HCT116 (cell line): ENCODE measurements around the gene ESYT1. TPM values are rescaled to one million over a fixed set of nuclear protein-coding genes. Genes with fewer than 3 reads are reported as not detected.

Experiments used
- ATAC-seq: fragments of 200-7000 bp; cut with Tn5 transposase; 2 replicates; pipeline ENCODE4 v1.9.1; 2020; ENCODE audit warnings: mild to moderate bottlenecking, moderate library complexity
- BruUV-seq: library from RNA; stranded (reverse); fragments of 400-500 nt; replicated peaks from 2 replicates; lab custom pipeline; 2021; lab: Mats Ljungman, UMichigan
- CTCF ChIA-PET: fragments of 300-600 bp; sonication (Branson Sonifier 250); formaldehyde crosslinking; loops from one replicate; lab custom pipeline; 2021; ENCODE audit warnings: antibody characterized with exemption; lab: Charles Lee
- POLR2A ChIA-PET: fragments of 300-600, 350-600 bp; sonication (Branson Sonifier 250); formaldehyde crosslinking; loops from one replicate; lab custom pipeline; 2021; ENCODE audit warnings: antibody characterized with exemption; lab: Charles Lee
- RAD21 ChIA-PET, 2 experiments: fragments of 300-600 bp; sonication (Branson Sonifier 250); formaldehyde crosslinking; loops; one replicate each; lab custom pipeline; 2023; ENCODE audit warnings: low total read pairs in 2 of 2; ENCODE audit not compliant: uncharacterized antibody in 2 of 2, unreplicated experiment in 2 of 2, low non-redundant PET in 1 of 2; lab: Charles Lee
- DNase-seq: peaks from one replicate; pipeline ENCODE4 v3.0.0-alpha.2; 2010; ENCODE audit warnings: low read depth, low spot score
- H2AFZ ChIP-seq: fragments of 200-600 bp; shearing (Covaris generic), sonication (generic); 2 replicates; pipeline ENCODE4 v1.6.1; 2017; ENCODE audit warnings: low read depth, mixed run types, mixed read lengths, antibody characterized with exemption, low read length; ENCODE audit not compliant: poor library complexity, severe bottlenecking
- H3K27ac ChIP-seq: 2 replicates; pipeline ENCODE4 v1.5.1; 2012; ENCODE audit warnings: low read depth, low read length
- H3K27me3 ChIP-seq: fragments of 200-600 bp; sonication (generic); 2 replicates; pipeline ENCODE4 v1.6.1; 2016; ENCODE audit warnings: mixed run types, low read length, mixed read lengths; ENCODE audit not compliant: insufficient read depth
- H3K36me3 ChIP-seq, 2 experiments: fragments of 200-500 bp in 1 of 2; fragments of 200-600 bp in 1 of 2; sonication (Bioruptor generic) in 1 of 2; sonication (generic) in 1 of 2; 2 replicates each; pipeline versions ENCODE4 v1.5.1 to v1.6.1; 2014 to 2016; ENCODE audit warnings: low read length in 2 of 2, inconsistent platforms in 1 of 2, mixed read lengths in 1 of 2, mixed run types in 1 of 2; ENCODE audit not compliant: insufficient read depth in 2 of 2, control insufficient read depth in 1 of 2
- H3K4me1 ChIP-seq, 2 experiments: fragments of 200-600 bp in 1 of 2; sonication (generic) in 1 of 2; 2 replicates each; pipeline versions ENCODE4 v1.5.1 to v1.6.1; 2012 to 2017; ENCODE audit warnings: low read length in 2 of 2, inconsistent platforms in 1 of 2, mild to moderate bottlenecking in 1 of 2, mixed read lengths in 1 of 2, mixed run types in 1 of 2, moderate library complexity in 1 of 2; ENCODE audit not compliant: insufficient read depth in 2 of 2, control insufficient read depth in 1 of 2
- H3K4me2 ChIP-seq: fragments of 200-600 bp; sonication (generic); 2 replicates; pipeline ENCODE4 v1.6.1; 2017; ENCODE audit warnings: mixed run types, low read length, mixed read lengths
- H3K4me3 ChIP-seq, 2 experiments: fragments of 200-600 bp in 1 of 2; sonication (generic) in 1 of 2; replicated peaks in 1 of 2; 2 replicates each; pipeline ENCODE4 v1.5.1; 2011 to 2016; ENCODE audit warnings: low read length in 2 of 2, control low read depth in 1 of 2, low read depth in 1 of 2, mild to moderate bottlenecking in 1 of 2, mixed read lengths in 1 of 2, mixed run types in 1 of 2
- H3K79me2 ChIP-seq: fragments of 200-600 bp; sonication (generic); 2 replicates; pipeline ENCODE4 v1.6.1; 2017; ENCODE audit warnings: mild to moderate bottlenecking, mixed run types, low read length, moderate library complexity, mixed read lengths; ENCODE audit not compliant: insufficient read depth
- H3K9ac ChIP-seq: fragments of 200-600 bp; sonication (generic); 2 replicates; pipeline ENCODE4 v1.6.1; 2016; ENCODE audit warnings: low read length, mixed read lengths
- H3K9me2 ChIP-seq: fragments of 200-600 bp; sonication (generic), shearing (Covaris generic); 2 replicates; pipeline ENCODE4 v1.6.1; 2017; ENCODE audit warnings: mixed run types, mild to moderate bottlenecking, moderate library complexity; ENCODE audit not compliant: insufficient read depth
- H3K9me3 ChIP-seq, 2 experiments: fragments of 200-500 bp in 1 of 2; fragments of 200-600 bp in 1 of 2; sonication (Bioruptor generic) in 1 of 2; sonication (generic) in 1 of 2; 2 replicates each; pipeline ENCODE4 v1.6.1; 2014 to 2017; ENCODE audit warnings: low read length in 2 of 2, mixed read lengths in 2 of 2, inconsistent platforms in 1 of 2, low read depth in 1 of 2, mild to moderate bottlenecking in 1 of 2, mixed run types in 1 of 2, moderate library complexity in 1 of 2; ENCODE audit not compliant: control insufficient read depth in 1 of 2, insufficient read depth in 1 of 2
- H4K20me1 ChIP-seq: fragments of 200-600 bp; sonication (generic), shearing (Covaris generic); 2 replicates; pipeline ENCODE4 v1.6.1; 2017; ENCODE audit warnings: mixed run types, mild to moderate bottlenecking, moderate library complexity; ENCODE audit not compliant: insufficient read depth
- CBX3 ChIP-seq: IDR thresholded peaks from 2 replicates; pipeline ENCODE4 v1.6.1; 2012; ENCODE audit warnings: low read depth
- ELF1 ChIP-seq: IDR thresholded peaks from 2 replicates; pipeline ENCODE4 v1.6.1; 2012; ENCODE audit warnings: low read depth, borderline replicate concordance
- EZH2 ChIP-seq: fragments of 200-600 bp; sonication (generic); IDR thresholded peaks from 2 replicates; pipeline ENCODE4 v1.6.1; 2017; ENCODE audit warnings: antibody characterized with exemption, mixed run types
- RAD21 ChIP-seq: IDR thresholded peaks from 2 replicates; pipeline ENCODE4 v1.6.1; 2012; ENCODE audit warnings: low read depth, mild to moderate bottlenecking
- SP1 ChIP-seq: IDR thresholded peaks from 2 replicates; pipeline ENCODE4 v1.6.1; 2012; ENCODE audit warnings: low read depth
- ZBTB33 ChIP-seq: IDR thresholded peaks from 2 replicates; pipeline ENCODE4 v1.6.1; 2011; ENCODE audit warnings: mild to moderate bottlenecking, low read length, moderate library complexity; ENCODE audit not compliant: insufficient replicate concordance; ENCODE audit errors: extremely low read depth
- ZFX ChIP-seq: fragments of 450-650 bp; IDR thresholded peaks from 2 replicates; pipeline ENCODE4 v1.6.1; 2017
- ZNF274 ChIP-seq: fragments of 200-500 bp; sonication (Bioruptor generic); IDR thresholded peaks from 2 replicates; pipeline ENCODE4 v1.6.1; 2014; ENCODE audit warnings: mild to moderate bottlenecking, low read depth, low read length, inconsistent platforms
- intact Hi-C: fragments of 100-400 bp; cut with micrococcal nuclease; formaldehyde crosslinking; loops from 2 replicates; pipeline ENCODE4 v1.10.0; 2022
- total RNA-seq: library from RNA; stranded (reverse); gene quantifications from one replicate; pipeline ENCODE4 v1.2.1, GENCODE V29; 2021; ENCODE audit not compliant: unreplicated experiment

Gene ESYT1
- total RNA-seq, 1 experiment from 2014 or later = 80.9 TPM

- TF ChIP-seq ZBTB33 = no peak
- no peak for TF ChIP-seq ZNF274
Observed at GRCh38 chr12:56086608-56087007, 41.5 kb upstream of the ESYT1 start (continued).

- no peaks in the 10 kb centered on the region; the same call in 1 of the 2 replicates for H3K79me2 ChIP-seq
- H3K36me3 ChIP-seq = peaks cover 10 to 22% of the 10 kb centered on the region in 2 experiments; a peak in 2 of 4 replicates
- ATAC-seq = peak; percentile 44; the same call in 1 of the 2 replicates
- H3K9me2 ChIP-seq = no peaks in the 10 kb centered on the region
- H3K4me2 ChIP-seq = no peak overlapping the region
- no peak overlapping the region for H2AFZ ChIP-seq
- TF ChIP-seq RAD21 (no peak), EZH2 (no peak), SP1 (no peak), ELF1 (no peak), CBX3 (no peak), ZFX (no peak)
- ChIA-PET RAD21 (no interaction called here), POLR2A (no interaction called here), CTCF (no interaction called here)
- no peaks in the 10 kb centered on the region for H3K9me3 ChIP-seq
- DNase-seq = no peak
- intact Hi-C loops = no loop called here
- H3K4me3 ChIP-seq = no peak overlapping the region
- no peaks in the 10 kb centered on the region for H4K20me1 ChIP-seq
- BruUV-seq = no TSS peak
- H3K4me1 ChIP-seq = peaks cover 4 to 11% of the 10 kb centered on the region in 2 experiments; a peak in 2 of 4 replicates
- H3K27ac ChIP-seq = no peak overlapping the region
- H3K9ac ChIP-seq = no peak overlapping the region
- no peaks in the 10 kb centered on the region for H3K27me3 ChIP-seq
Observed at GRCh38 chr12:56087220-56087619, 40.8 kb upstream of the ESYT1 start.
